ENCODE results near the gene ALDH8A1. TPM values are rescaled to one million over a fixed set of nuclear protein-coding genes. Genes with fewer than 3 reads are reported as not detected.

ALDH8A1 gene, protein sequence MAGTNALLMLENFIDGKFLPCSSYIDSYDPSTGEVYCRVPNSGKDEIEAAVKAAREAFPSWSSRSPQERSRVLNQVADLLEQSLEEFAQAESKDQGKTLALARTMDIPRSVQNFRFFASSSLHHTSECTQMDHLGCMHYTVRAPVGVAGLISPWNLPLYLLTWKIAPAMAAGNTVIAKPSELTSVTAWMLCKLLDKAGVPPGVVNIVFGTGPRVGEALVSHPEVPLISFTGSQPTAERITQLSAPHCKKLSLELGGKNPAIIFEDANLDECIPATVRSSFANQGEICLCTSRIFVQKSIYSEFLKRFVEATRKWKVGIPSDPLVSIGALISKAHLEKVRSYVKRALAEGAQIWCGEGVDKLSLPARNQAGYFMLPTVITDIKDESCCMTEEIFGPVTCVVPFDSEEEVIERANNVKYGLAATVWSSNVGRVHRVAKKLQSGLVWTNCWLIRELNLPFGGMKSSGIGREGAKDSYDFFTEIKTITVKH
- 0.93 and 1.6 TPM in 2 replicates for total RNA-seq

DNA sequence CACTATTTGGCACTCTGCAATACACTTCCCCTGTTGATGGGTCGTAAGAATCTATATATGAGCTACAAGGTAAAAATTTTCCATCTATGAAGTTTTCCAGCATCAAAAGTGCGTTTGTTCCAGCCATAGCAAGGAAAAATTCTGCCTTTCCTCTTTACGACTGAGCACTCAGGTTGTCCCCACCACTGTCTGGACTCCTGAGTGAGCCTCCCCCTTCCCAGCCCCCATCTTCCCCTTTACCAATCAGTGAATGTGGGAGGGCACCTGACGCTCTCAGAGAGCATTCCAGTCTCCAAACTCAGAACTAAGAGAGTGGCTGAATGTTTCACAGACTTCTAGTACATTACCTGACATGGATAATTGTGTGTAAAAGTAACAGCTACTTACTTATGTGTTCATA is at the start of gene ALDH8A1:
ALDH8A1 (minus strand) TSS at position 175 of the 400 bp plus-strand sequence; CDS start at position 127, 48 bp downstream.
- no peaks in the 10 kb centered on the region for H3K4me1 Mint-ChIP-seq (ENCODE audit: low read depth)
- no peaks in the 10 kb centered on the region for H3K9me3 Mint-ChIP-seq
- intact Hi-C loops (cut with micrococcal nuclease) = no loop called here
- no peak for DNase-seq (ENCODE audit: low spot score)
- no peaks in the 10 kb centered on the region for H3K36me3 Mint-ChIP-seq (ENCODE audit: low read depth)
- no peak within 1 kb of the TSS for H3K4me3 Mint-ChIP-seq
- no peak within 1 kb of the TSS for H3K27ac Mint-ChIP-seq
- H3K27me3 Mint-ChIP-seq (ENCODE audit: insufficient read depth) = no peaks in the 10 kb centered on the region

- Mint-ChIP-seq H3K27me3 (ENCODE audit: insufficient read depth) (no peaks in the 10 kb centered on the region), H3K27ac (no peak overlapping the region), H3K4me1 (ENCODE audit: low read depth) (peaks cover 24% of the 10 kb centered on the region), H3K9me3 (no peaks in the 10 kb centered on the region), H3K4me3 (no peak overlapping the region), H3K36me3 (ENCODE audit: low read depth) (peaks cover 29% of the 10 kb centered on the region)
- DNase-seq (ENCODE audit: low spot score) = no peak
- intact Hi-C loops (cut with micrococcal nuclease) = no loop called here
Observed at GRCh38 chr6:134999107-134999506, 49.2 kb upstream of the ALDH8A1 start.

DNA sequence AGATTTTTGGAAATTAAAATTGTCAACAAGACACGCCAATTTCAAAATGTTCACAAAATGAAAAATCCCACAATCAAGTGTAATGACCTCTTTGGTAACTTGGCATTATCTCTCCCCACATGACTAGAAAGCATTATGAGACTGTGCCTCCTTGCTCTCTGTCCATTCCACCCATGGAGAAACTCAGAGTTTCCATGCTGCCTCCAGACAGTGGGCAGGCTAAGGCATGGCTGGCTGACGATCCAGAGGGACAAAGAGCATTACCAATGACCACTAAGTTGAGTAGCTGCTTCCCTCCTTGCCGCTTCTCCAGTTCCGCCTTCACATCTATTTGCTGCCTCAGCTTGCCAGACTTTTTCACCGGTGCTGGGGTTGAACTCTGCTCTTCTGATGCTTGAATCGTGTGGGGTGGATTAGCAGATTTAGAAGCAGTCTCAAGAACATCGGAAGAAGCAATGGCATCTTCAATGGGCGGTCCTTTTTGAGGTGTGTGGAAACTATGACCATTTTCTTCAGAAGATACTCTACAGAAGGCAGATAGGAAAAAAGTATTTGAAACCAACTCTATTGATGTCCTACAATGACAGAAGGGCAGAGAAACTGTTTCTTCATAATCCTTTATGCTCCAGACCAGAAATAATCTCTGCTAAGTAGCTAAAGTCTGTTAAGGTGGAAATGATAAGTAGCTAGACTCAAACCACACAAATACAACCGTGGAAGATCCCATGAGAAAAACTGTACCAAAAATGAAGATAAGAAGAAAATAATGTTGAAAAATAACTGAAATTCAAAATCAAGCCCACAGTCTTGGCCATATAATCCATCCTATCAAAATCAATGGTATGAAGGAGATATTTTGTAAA is 47.5 kb upstream of the ALDH8A1 start:
- no peaks in the 10 kb centered on the region for H3K27me3 Mint-ChIP-seq (ENCODE audit: insufficient read depth)
- H3K4me3 Mint-ChIP-seq = no peak overlapping the region
- H3K4me1 Mint-ChIP-seq (ENCODE audit: low read depth) = peaks cover 18% of the 10 kb centered on the region
- intact Hi-C loops (cut with micrococcal nuclease) = loop anchor here (2.0 kb wide), 1 partner anchor 15 kb away; no protein-coding TSS in a partner anchor
- H3K27ac Mint-ChIP-seq = peak overlapping the region; percentile 76
- no peaks in the 10 kb centered on the region for H3K9me3 Mint-ChIP-seq
- DNase-seq (ENCODE audit: low spot score) = no peak
- H3K36me3 Mint-ChIP-seq (ENCODE audit: low read depth) = peaks cover 36% of the 10 kb centered on the region

- Mint-ChIP-seq H3K27me3 (ENCODE audit: insufficient read depth) (no peaks in the 10 kb centered on the region), H3K4me1 (ENCODE audit: low read depth) (peaks cover 23% of the 10 kb centered on the region), H3K4me3 (no peak overlapping the region), H3K36me3 (ENCODE audit: low read depth) (peaks cover 33% of the 10 kb centered on the region), H3K27ac (no peak overlapping the region), H3K9me3 (no peaks in the 10 kb centered on the region)
- DNase-seq (ENCODE audit: low spot score) = no peak
- intact Hi-C loops (cut with micrococcal nuclease) = no loop called here
Observed at GRCh38 chr6:134995536-134995935, 45.6 kb upstream of the ALDH8A1 start.

GRCh38 chr6:134994431-134994830 is 44.5 kb upstream of the ALDH8A1 start:
- Mint-ChIP-seq H3K27me3 (ENCODE audit: insufficient read depth) (no peaks in the 10 kb centered on the region), H3K9me3 (no peaks in the 10 kb centered on the region), H3K4me3 (no peak overlapping the region), H3K4me1 (ENCODE audit: low read depth) (peaks cover 27% of the 10 kb centered on the region), H3K36me3 (ENCODE audit: low read depth) (peaks cover 36% of the 10 kb centered on the region), H3K27ac (no peak overlapping the region)
- intact Hi-C loops (cut with micrococcal nuclease) = no loop called here
- no peak for DNase-seq (ENCODE audit: low spot score)

GRCh38 chr6:134992155-134992554 is 42.3 kb upstream of the ALDH8A1 start:
- Mint-ChIP-seq H3K36me3 (ENCODE audit: low read depth) (peaks cover 36% of the 10 kb centered on the region), H3K4me3 (no peak overlapping the region), H3K27me3 (ENCODE audit: insufficient read depth) (no peaks in the 10 kb centered on the region), H3K27ac (no peak overlapping the region), H3K9me3 (no peaks in the 10 kb centered on the region), H3K4me1 (ENCODE audit: low read depth) (peaks cover 30% of the 10 kb centered on the region)
- DNase-seq (ENCODE audit: low spot score) = no peak
- intact Hi-C loops (cut with micrococcal nuclease) = no loop called here

GRCh38 chr6:134990262-134990661 is 40.4 kb upstream of the ALDH8A1 start:
- H3K4me3 Mint-ChIP-seq = no peak overlapping the region
- no peak for DNase-seq (ENCODE audit: low spot score)
- peaks cover 31% of the 10 kb centered on the region for H3K36me3 Mint-ChIP-seq (ENCODE audit: low read depth)
- no peaks in the 10 kb centered on the region for H3K9me3 Mint-ChIP-seq
- no peak overlapping the region for H3K27ac Mint-ChIP-seq
- intact Hi-C loops (cut with micrococcal nuclease) = no loop called here
- H3K27me3 Mint-ChIP-seq (ENCODE audit: insufficient read depth) = no peaks in the 10 kb centered on the region
- H3K4me1 Mint-ChIP-seq (ENCODE audit: low read depth) = peaks cover 19% of the 10 kb centered on the region

DNA sequence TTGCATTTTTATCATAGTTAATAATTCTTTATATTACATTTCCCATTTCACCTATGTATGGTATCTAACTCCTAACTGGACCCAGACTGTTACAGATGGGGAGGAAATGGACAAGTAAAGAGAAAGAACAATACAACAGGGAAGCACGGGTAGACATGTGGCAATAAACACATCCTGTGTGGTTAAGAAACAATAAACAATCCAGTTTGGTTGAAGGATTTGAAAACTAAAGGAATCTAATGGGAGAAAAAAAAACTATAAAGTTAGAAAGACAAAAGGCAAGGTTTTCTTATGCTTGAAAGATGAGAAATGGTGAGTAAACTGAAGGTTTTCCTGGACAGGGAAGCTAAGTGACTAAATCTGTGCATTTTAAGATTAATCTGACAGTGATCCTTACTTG is 34.9 kb upstream of the ALDH8A1 start:
- H3K27ac Mint-ChIP-seq = no peak overlapping the region
- H3K36me3 Mint-ChIP-seq (ENCODE audit: low read depth) = peaks cover 44% of the 10 kb centered on the region

DNA sequence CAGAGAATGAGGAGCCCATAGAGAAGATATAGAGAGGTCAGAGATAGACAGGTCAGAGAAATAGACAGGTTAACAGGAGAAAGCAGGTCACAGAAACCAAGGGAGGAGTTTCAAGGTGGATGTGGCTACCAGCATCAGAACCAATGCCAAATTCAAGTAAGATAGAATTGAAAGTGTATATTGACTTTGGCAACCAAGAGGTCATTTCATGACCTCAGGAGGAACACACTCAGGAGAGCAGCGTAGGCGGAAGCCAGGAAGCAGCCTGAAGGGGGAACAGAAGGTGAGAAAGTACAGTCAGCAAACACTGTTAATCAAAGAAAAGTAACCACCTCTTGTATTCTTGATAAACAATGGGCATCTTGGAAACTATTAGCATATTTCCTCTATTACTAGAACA is 33.9 kb upstream of the ALDH8A1 start:
- Mint-ChIP-seq H3K4me1 (ENCODE audit: low read depth) (peaks cover 58% of the 10 kb centered on the region), H3K36me3 (ENCODE audit: low read depth) (peaks cover 45% of the 10 kb centered on the region), H3K4me3 (peak overlapping the region; percentile 2), H3K9me3 (peaks cover 8% of the 10 kb centered on the region), H3K27ac (peak overlapping the region; percentile 28), H3K27me3 (ENCODE audit: insufficient read depth) (no peaks in the 10 kb centered on the region)
- intact Hi-C loops (cut with micrococcal nuclease) = loop anchor here (1.0 to 5.0 kb wide), 2 partner anchors 7 to 737 kb away; no protein-coding TSS in a partner anchor
- no peak for DNase-seq (ENCODE audit: low spot score)

More for the DNA sequence above, 34.9 kb upstream of the ALDH8A1 start:
- Mint-ChIP-seq H3K4me1 (ENCODE audit: low read depth) (peaks cover 58% of the 10 kb centered on the region), H3K9me3 (peaks cover 8% of the 10 kb centered on the region), H3K4me3 (no peak overlapping the region), H3K27me3 (ENCODE audit: insufficient read depth) (no peaks in the 10 kb centered on the region)
- no peak for DNase-seq (ENCODE audit: low spot score)
- intact Hi-C loops (cut with micrococcal nuclease) = loop anchor here (5.0 kb wide), 1 partner anchor 738 kb away; no protein-coding TSS in a partner anchor

DNA sequence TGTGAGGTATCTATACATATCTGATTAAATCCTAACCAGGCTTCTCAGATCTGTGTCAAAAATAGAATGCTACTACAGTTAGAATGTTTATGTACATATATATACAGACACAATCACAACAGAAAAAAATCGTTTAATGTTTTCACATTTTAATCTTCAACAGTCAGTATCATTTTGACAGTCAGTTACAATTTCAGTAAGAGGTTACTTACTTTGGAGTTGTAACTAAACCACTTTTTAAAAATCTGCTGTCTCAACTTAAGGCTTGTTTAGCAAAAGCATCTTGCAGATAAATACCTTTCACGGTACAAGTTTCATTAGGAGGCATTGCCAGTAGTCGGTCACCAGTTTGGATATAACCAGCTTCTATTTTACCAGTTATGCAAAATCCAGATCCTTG is 32.3 kb upstream of the ALDH8A1 start:
- no peak for DNase-seq (ENCODE audit: low spot score)
- Mint-ChIP-seq H3K4me1 (ENCODE audit: low read depth) (peaks cover 64% of the 10 kb centered on the region), H3K27me3 (ENCODE audit: insufficient read depth) (no peaks in the 10 kb centered on the region), H3K27ac (no peak overlapping the region), H3K4me3 (no peak overlapping the region), H3K36me3 (ENCODE audit: low read depth) (peaks cover 42% of the 10 kb centered on the region), H3K9me3 (peaks cover 8% of the 10 kb centered on the region)
- intact Hi-C loops (cut with micrococcal nuclease) = loop anchor here (5.0 kb wide), 1 partner anchor 735 kb away; no protein-coding TSS in a partner anchor

DNA sequence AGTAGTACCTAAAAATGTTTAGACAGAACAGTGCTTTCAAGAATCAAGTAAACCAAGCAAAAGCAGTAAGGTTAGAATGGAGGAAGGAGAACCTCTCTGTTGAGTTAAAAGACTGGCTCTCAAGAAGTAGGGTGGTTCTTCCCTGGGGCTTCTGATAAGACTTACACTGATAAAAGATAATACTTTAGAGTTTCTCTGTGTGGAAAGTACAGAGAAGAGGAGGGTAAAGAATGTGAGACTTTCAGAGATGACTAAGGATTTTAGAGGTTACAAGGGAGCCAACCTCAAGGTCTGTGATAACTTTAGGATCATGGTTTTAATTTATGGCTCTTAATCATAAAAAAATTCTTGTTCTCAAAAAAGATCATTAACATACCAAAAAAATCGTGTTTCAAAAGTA is 30.9 kb upstream of the ALDH8A1 start:
- intact Hi-C loops (cut with micrococcal nuclease) = loop anchor here (5.0 kb wide), 1 partner anchor 734 kb away; no protein-coding TSS in a partner anchor
- Mint-ChIP-seq H3K27me3 (ENCODE audit: insufficient read depth) (no peaks in the 10 kb centered on the region), H3K9me3 (peaks cover 16% of the 10 kb centered on the region), H3K4me1 (ENCODE audit: low read depth) (peaks cover 64% of the 10 kb centered on the region), H3K36me3 (ENCODE audit: low read depth) (peaks cover 51% of the 10 kb centered on the region), H3K27ac (peak overlapping the region; percentile 76), H3K4me3 (peak overlapping the region; percentile 1)
- DNase-seq (ENCODE audit: low spot score) = no peak

DNA sequence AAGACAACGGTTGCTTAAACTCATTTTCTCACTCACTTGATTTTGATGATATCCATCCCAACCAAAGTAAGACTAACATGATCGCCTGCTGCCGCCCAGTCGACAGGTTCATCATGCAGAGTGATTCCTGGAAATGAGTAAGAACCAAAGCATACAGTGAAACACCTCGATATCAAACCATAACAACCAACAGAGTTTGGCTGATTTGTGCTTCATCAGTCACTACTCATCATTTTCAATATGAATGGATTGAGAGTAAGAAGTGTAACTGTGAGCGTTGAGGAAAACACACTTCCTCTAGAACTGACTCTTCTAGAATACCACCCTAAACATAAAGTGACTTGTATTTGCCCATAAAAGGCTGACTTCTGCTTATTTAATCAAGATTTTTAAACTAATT is 29.2 kb upstream of the ALDH8A1 start:
- H3K27me3 Mint-ChIP-seq (ENCODE audit: insufficient read depth) = no peaks in the 10 kb centered on the region
- H3K4me3 Mint-ChIP-seq = peak overlapping the region; percentile 43
- peaks cover 30% of the 10 kb centered on the region for H3K9me3 Mint-ChIP-seq
- DNase-seq (ENCODE audit: low spot score) = peak; percentile 52
- peaks cover 60% of the 10 kb centered on the region for H3K36me3 Mint-ChIP-seq (ENCODE audit: low read depth)
- H3K4me1 Mint-ChIP-seq (ENCODE audit: low read depth) = peaks cover 58% of the 10 kb centered on the region
- intact Hi-C loops (cut with micrococcal nuclease) = loop anchor here (1.0 to 5.0 kb wide), 19 partner anchors 18 to 626 kb away; partner anchors contain the start of gene HBS1L
- H3K27ac Mint-ChIP-seq = peak overlapping the region; percentile 65
